Uterus (tissue), 4 donors: ENCODE results near the gene RBFOX2. TPM values are rescaled to one million over a fixed set of nuclear protein-coding genes. Genes with fewer than 3 reads are reported as not detected.
"Not testable (repeated sequence)": the region's sequence is repeated elsewhere in the genome, so short reads cannot be mapped to it uniquely, and the experiment has no call there.

Experiments
- DNase-seq, 2 donors: peaks; one replicate each; pipeline ENCODE4 v3.0.0-alpha.2; 2019 to 2020
- H3K27ac ChIP-seq, 2 donors: fragments of 200-600 bp; sonication (generic); 1 replicate in 1 of 2; 2 replicates in 1 of 2; pipeline ENCODE4 v1.5.1; 2016 to 2018
- H3K27me3 ChIP-seq, 2 donors: fragments of 200-600 bp; sonication (generic); one replicate each; pipeline ENCODE4 v1.5.1; 2018 to 2019; ENCODE audit warnings: control low read depth in 1 of 2
- H3K36me3 ChIP-seq, 2 donors: fragments of 200-600 bp; sonication (generic); one replicate each; pipeline ENCODE4 v1.5.1; 2019; ENCODE audit warnings: control low read depth in 1 of 2
- H3K4me1 ChIP-seq, 2 donors: fragments of 200-600 bp; sonication (generic); one replicate each; pipeline ENCODE4 v1.5.1; 2018 to 2019; ENCODE audit warnings: control low read depth in 1 of 2
- H3K4me3 ChIP-seq, 2 donors: fragments of 200-600 bp; sonication (generic); 1 replicate in 1 of 2; 2 replicates in 1 of 2; pipeline ENCODE4 v1.5.1; 2018 to 2019; ENCODE audit warnings: mild to moderate bottlenecking in 1 of 2
- H3K9me3 ChIP-seq, 2 donors: fragments of 200-600 bp; sonication (generic); one replicate each; pipeline ENCODE4 v1.5.1; 2019; ENCODE audit warnings: control low read depth in 1 of 2
- CTCF ChIP-seq, 4 experiments: fragments of 200-600 bp in 2 of 4; fragments of 450-650 bp in 2 of 4; sonication (generic) in 2 of 4; IDR thresholded peaks; one replicate each; pipeline ENCODE4 v1.5.1; 2016 to 2019; ENCODE audit warnings: antibody characterized with exemption in 4 of 4, mild to moderate bottlenecking in 2 of 4, moderate library complexity in 1 of 4
- POLR2A ChIP-seq, 2 donors: fragments of 450-650 bp; IDR thresholded peaks; one replicate each; pipeline ENCODE4 v1.6.1; 2016; ENCODE audit warnings: antibody characterized with exemption in 2 of 2, mild to moderate bottlenecking in 1 of 2, moderate library complexity in 1 of 2
- intact Hi-C: fragments of 100-400 bp; cut with DNase I; formaldehyde crosslinking; loops from one replicate; pipeline ENCODE4 v1.15.1; 2023; ENCODE audit warnings: low total_unique reads
- total RNA-seq, 4 donors: library from RNA; depleted of rRNA in 3 of 4; stranded (reverse); fragments of >200 nt in 3 of 4; gene quantifications; one replicate each; pipeline versions ENCODE4 v1.1.0 to v1.2.4, GENCODE V29; 2014 to 2023
- donor health status: DM: yes; HTN: yes; CAD: no.

Gene RBFOX2
- total RNA-seq, 4 donors from 2014 or later, result 81.0 to 311 (median 147) TPM

- no peaks in the 10 kb centered on the region for H3K36me3 ChIP-seq
- TF ChIP-seq POLR2A (IDR thresholded peaks at IDR 0.05) (no peak), CTCF (IDR thresholded peaks at IDR 0.05) (no peak)
- no peak overlapping the region for H3K27ac ChIP-seq
- no peaks in the 10 kb centered on the region for H3K4me1 ChIP-seq
- no peaks in the 10 kb centered on the region for H3K9me3 ChIP-seq
- H3K4me3 ChIP-seq, result no peak overlapping the region
- no peaks in the 10 kb centered on the region for H3K27me3 ChIP-seq
- intact Hi-C loops, result no loop called here
- DNase-seq, result no peak
Observed at GRCh38 chr22:36052505-36052941, 23.9 kb upstream of the RBFOX2 start.

GRCh38 chr22:36049678-36049997 is 21.0 kb upstream of the RBFOX2 start:
- no peak overlapping the region for H3K27ac ChIP-seq
- no peaks in the 10 kb centered on the region for H3K36me3 ChIP-seq
- no peak for TF ChIP-seq POLR2A (IDR thresholded peaks at IDR 0.05)
- TF ChIP-seq CTCF (IDR thresholded peaks at IDR 0.05), result no peak
- H3K4me1 ChIP-seq, result no peaks in the 10 kb centered on the region
- intact Hi-C loops, result no loop called here
- DNase-seq, result no peak
- H3K9me3 ChIP-seq, result no peaks in the 10 kb centered on the region
- H3K4me3 ChIP-seq, result no peak overlapping the region
- H3K27me3 ChIP-seq, result no peaks in the 10 kb centered on the region

GRCh38 chr22:36048911-36049677 is 20.5 kb upstream of the RBFOX2 start:
- Histone ChIP-seq H3K4me1 (no peaks in the 10 kb centered on the region), H3K36me3 (no peaks in the 10 kb centered on the region), H3K27me3 (no peaks in the 10 kb centered on the region), H3K27ac (no peak overlapping the region), H3K4me3 (no peak overlapping the region), H3K9me3 (no peaks in the 10 kb centered on the region)
- intact Hi-C loops, result no loop called here
- DNase-seq, result no peak
- no peak for TF ChIP-seq CTCF (IDR thresholded peaks at IDR 0.05)
- TF ChIP-seq POLR2A (IDR thresholded peaks at IDR 0.05), result no peak

GRCh38 chr22:36044517-36044916 is 15.9 kb upstream of the RBFOX2 start:
- intact Hi-C loops, H3K36me3 ChIP-seq: not testable (repeated sequence)

GRCh38 chr22:36042240-36042639 is 13.6 kb upstream of the RBFOX2 start:
- Histone ChIP-seq H3K36me3 (no peaks in the 10 kb centered on the region), H3K27me3 (no peaks in the 10 kb centered on the region), H3K9me3 (no peaks in the 10 kb centered on the region), H3K4me1 (no peaks in the 10 kb centered on the region), H3K4me3 (no peak overlapping the region), H3K27ac (no peak overlapping the region)
- DNase-seq, result no peak
- intact Hi-C loops, result no loop called here
- TF ChIP-seq CTCF (IDR thresholded peaks at IDR 0.05), result no peak
- no peak for TF ChIP-seq POLR2A (IDR thresholded peaks at IDR 0.05)

More at GRCh38 chr22:36044517-36044916, 15.9 kb upstream of the RBFOX2 start:
- not testable (repeated sequence) for H3K27me3 ChIP-seq, H3K4me1 ChIP-seq, H3K27ac ChIP-seq, H3K9me3 ChIP-seq, DNase-seq, H3K4me3 ChIP-seq
